Activated naive CD4-positive, alpha-beta T cell treated with anti-CD3 and anti-CD28 coated beads, Interleukin-2, amount 10 ng/mL, durations not matched to agents 7 days and 5 days (primary cell): ENCODE data around the gene IKZF3.
"Not testable (repeated sequence)": the region's sequence is repeated elsewhere in the genome, so short reads cannot be mapped to it uniquely, and the experiment has no call there.

Experiments
- CTCF ChIA-PET: fragments of 350-600 bp; sonication (Branson Sonifier 250); formaldehyde crosslinking; loops from one replicate; lab custom pipeline; 2021; ENCODE audit warnings: antibody characterized with exemption; lab: Charles Lee
- DNase-seq: peaks from one replicate; pipeline ENCODE4 v3.0.0-alpha.2; 2020
- H3K27ac Mint-ChIP-seq: one replicate; pipeline ENCODE4 v1.8.0; 2021; ENCODE audit warnings: mild to moderate bottlenecking, moderate library complexity, mixed read lengths
- H3K27me3 Mint-ChIP-seq: one replicate; pipeline ENCODE4 v1.8.0; 2021; ENCODE audit warnings: mild to moderate bottlenecking, mixed read lengths
- H3K36me3 Mint-ChIP-seq: one replicate; pipeline ENCODE4 v1.8.0; 2021; ENCODE audit warnings: mixed read lengths
- H3K4me1 Mint-ChIP-seq: one replicate; pipeline ENCODE4 v1.8.0; 2021; ENCODE audit warnings: mixed read lengths
- H3K4me3 Mint-ChIP-seq: one replicate; pipeline ENCODE4 v1.8.0; 2021; ENCODE audit warnings: mild to moderate bottlenecking, moderate library complexity, mixed read lengths
- H3K9me3 Mint-ChIP-seq: one replicate; pipeline ENCODE4 v1.8.0; 2021; ENCODE audit warnings: mixed read lengths

IKZF3 gene

GRCh38 chr17:39750131-39751015 lies 113.7 kb downstream of the IKZF3 start:
- Mint-ChIP-seq H3K9me3 (no peaks in the 10 kb centered on the region), H3K27ac (no peak overlapping the region), H3K4me1 (peaks cover 24% of the 10 kb centered on the region), H3K4me3 (no peak overlapping the region), H3K36me3 (no peaks in the 10 kb centered on the region), H3K27me3 (peaks cover 34% of the 10 kb centered on the region)
- CTCF ChIA-PET: interaction anchor here (1.0 kb wide), 1 partner anchor 129 kb away, joined by 4 read pairs; no protein-coding TSS in a partner anchor
- peak; percentile 15 for DNase-seq

- H3K9me3 Mint-ChIP-seq, DNase-seq, CTCF ChIA-PET, H3K4me3 Mint-ChIP-seq, H3K27ac Mint-ChIP-seq, H3K36me3 Mint-ChIP-seq: not testable (repeated sequence)
- H3K27me3 Mint-ChIP-seq: peaks cover 49% of the 10 kb centered on the region
- peaks cover 18% of the 10 kb centered on the region for H3K4me1 Mint-ChIP-seq
Observed at GRCh38 chr17:39748444-39749034, 115.6 kb downstream of the IKZF3 start.

GRCh38 chr17:39747745-39748144 lies 116.4 kb downstream of the IKZF3 start:
- H3K4me3 Mint-ChIP-seq: no peak overlapping the region
- DNase-seq: peak; percentile 2
- no peaks in the 10 kb centered on the region for H3K9me3 Mint-ChIP-seq
- CTCF ChIA-PET: interaction anchor here (0.7 to 1.9 kb wide), 2 partner anchors 16 to 126 kb away, joined by 3 to 5 read pairs; no protein-coding TSS in a partner anchor
- no peaks in the 10 kb centered on the region for H3K36me3 Mint-ChIP-seq
- H3K27ac Mint-ChIP-seq: no peak overlapping the region
- peaks cover 10% of the 10 kb centered on the region for H3K4me1 Mint-ChIP-seq
- peaks cover 57% of the 10 kb centered on the region for H3K27me3 Mint-ChIP-seq

- CTCF ChIA-PET: interaction anchor here (0.6 to 1.9 kb wide), 2 partner anchors 15 to 33 kb away, joined by 3 to 5 read pairs; no protein-coding TSS in a partner anchor
- H3K9me3 Mint-ChIP-seq: no peaks in the 10 kb centered on the region
- no peaks in the 10 kb centered on the region for H3K36me3 Mint-ChIP-seq
- H3K27me3 Mint-ChIP-seq: peaks cover 70% of the 10 kb centered on the region
- H3K27ac Mint-ChIP-seq: no peak overlapping the region
- peaks cover 3% of the 10 kb centered on the region for H3K4me1 Mint-ChIP-seq
- no peak overlapping the region for H3K4me3 Mint-ChIP-seq
- DNase-seq: no peak
Observed at GRCh38 chr17:39746145-39746461, 118.0 kb downstream of the IKZF3 start.

- Mint-ChIP-seq H3K4me3 (no peak overlapping the region), H3K36me3 (no peaks in the 10 kb centered on the region), H3K9me3 (no peaks in the 10 kb centered on the region), H3K27me3 (peaks cover 70% of the 10 kb centered on the region), H3K27ac (no peak overlapping the region), H3K4me1 (peaks cover 8% of the 10 kb centered on the region)
- peak; percentile 6 for DNase-seq
- CTCF ChIA-PET: interaction anchor here (0.6 to 1.9 kb wide), 2 partner anchors 14 to 34 kb away, joined by 3 to 5 read pairs; no protein-coding TSS in a partner anchor
Observed at GRCh38 chr17:39745335-39746144, 118.6 kb downstream of the IKZF3 start.

- Mint-ChIP-seq H3K4me3 (no peak overlapping the region), H3K4me1 (peaks cover 15% of the 10 kb centered on the region), H3K9me3 (no peaks in the 10 kb centered on the region), H3K27me3 (peaks cover 72% of the 10 kb centered on the region), H3K27ac (no peak overlapping the region), H3K36me3 (no peaks in the 10 kb centered on the region)
- CTCF ChIA-PET: interaction anchor here (0.8 to 1.2 kb wide), 2 partner anchors 111 to 331 kb away, joined by 3 read pairs; no protein-coding TSS in a partner anchor
- DNase-seq: no peak
Observed at GRCh38 chr17:39744836-39745215, 119.3 kb downstream of the IKZF3 start.

- Mint-ChIP-seq H3K27me3 (peaks cover 74% of the 10 kb centered on the region), H3K4me1 (peaks cover 21% of the 10 kb centered on the region), H3K4me3 (no peak overlapping the region), H3K9me3 (no peaks in the 10 kb centered on the region), H3K27ac (peak overlapping the region; percentile 49), H3K36me3 (no peaks in the 10 kb centered on the region)
- DNase-seq: peak; percentile 11
- CTCF ChIA-PET: interaction anchor here (0.8 to 1.2 kb wide), 2 partner anchors 111 to 332 kb away, joined by 3 read pairs; no protein-coding TSS in a partner anchor
Observed at GRCh38 chr17:39744075-39744835, 119.9 kb downstream of the IKZF3 start.

GRCh38 chr17:39742856-39743436 lies 121.2 kb downstream of the IKZF3 start:
- peak; percentile 8 for DNase-seq
- H3K4me1 Mint-ChIP-seq: peaks cover 30% of the 10 kb centered on the region
- H3K36me3 Mint-ChIP-seq: no peaks in the 10 kb centered on the region
- H3K27me3 Mint-ChIP-seq: peaks cover 80% of the 10 kb centered on the region
- peak overlapping the region; percentile 55 for H3K27ac Mint-ChIP-seq
- H3K9me3 Mint-ChIP-seq: no peaks in the 10 kb centered on the region
- H3K4me3 Mint-ChIP-seq: no peak overlapping the region
- CTCF ChIA-PET: no interaction called here

GRCh38 chr17:39742126-39742855 lies 121.8 kb downstream of the IKZF3 start:
- Mint-ChIP-seq H3K36me3 (no peaks in the 10 kb centered on the region), H3K27me3 (peaks cover 80% of the 10 kb centered on the region), H3K27ac (peak overlapping the region; percentile 55), H3K4me1 (peaks cover 30% of the 10 kb centered on the region), H3K4me3 (no peak overlapping the region), H3K9me3 (no peaks in the 10 kb centered on the region)
- CTCF ChIA-PET: no interaction called here
- DNase-seq: no peak

- Mint-ChIP-seq H3K9me3 (no peaks in the 10 kb centered on the region), H3K4me1 (peaks cover 39% of the 10 kb centered on the region), H3K27me3 (peaks cover 93% of the 10 kb centered on the region), H3K27ac (no peak overlapping the region), H3K36me3 (no peaks in the 10 kb centered on the region), H3K4me3 (no peak overlapping the region)
- CTCF ChIA-PET: no interaction called here
- DNase-seq: peak; percentile 33
Observed at GRCh38 chr17:39740357-39741111, 123.6 kb downstream of the IKZF3 start.

GRCh38 chr17:39739885-39740356 lies 124.2 kb downstream of the IKZF3 start:
- Mint-ChIP-seq H3K9me3 (no peaks in the 10 kb centered on the region), H3K27ac (no peak overlapping the region), H3K4me1 (peaks cover 39% of the 10 kb centered on the region), H3K4me3 (no peak overlapping the region), H3K27me3 (peaks cover 94% of the 10 kb centered on the region), H3K36me3 (no peaks in the 10 kb centered on the region)
- CTCF ChIA-PET: no interaction called here
- DNase-seq: no peak
